Pulmonary artery endothelial cell (primary cell): ENCODE measurements around the gene TULP1. TPM values are rescaled to one million over a fixed set of nuclear protein-coding genes. Genes with fewer than 3 reads are reported as not detected.
A peak's percentile ranks its signal among the peaks of the same experiment; 100 is the strongest.

Experiments
- DNase-seq: peaks from one replicate; pipeline ENCODE4 v3.0.0-alpha.2; 2011; ENCODE audit warnings: low read depth, low spot score
- total RNA-seq: library from RNA; depleted of rRNA; stranded (reverse); fragments of >200 nt; gene quantifications from 2 replicates; pipeline ENCODE4 v1.2.3, GENCODE V29; 2014

The TULP1 gene
- total RNA-seq, 1 donor from 2014 or later, result not detected

DNA sequence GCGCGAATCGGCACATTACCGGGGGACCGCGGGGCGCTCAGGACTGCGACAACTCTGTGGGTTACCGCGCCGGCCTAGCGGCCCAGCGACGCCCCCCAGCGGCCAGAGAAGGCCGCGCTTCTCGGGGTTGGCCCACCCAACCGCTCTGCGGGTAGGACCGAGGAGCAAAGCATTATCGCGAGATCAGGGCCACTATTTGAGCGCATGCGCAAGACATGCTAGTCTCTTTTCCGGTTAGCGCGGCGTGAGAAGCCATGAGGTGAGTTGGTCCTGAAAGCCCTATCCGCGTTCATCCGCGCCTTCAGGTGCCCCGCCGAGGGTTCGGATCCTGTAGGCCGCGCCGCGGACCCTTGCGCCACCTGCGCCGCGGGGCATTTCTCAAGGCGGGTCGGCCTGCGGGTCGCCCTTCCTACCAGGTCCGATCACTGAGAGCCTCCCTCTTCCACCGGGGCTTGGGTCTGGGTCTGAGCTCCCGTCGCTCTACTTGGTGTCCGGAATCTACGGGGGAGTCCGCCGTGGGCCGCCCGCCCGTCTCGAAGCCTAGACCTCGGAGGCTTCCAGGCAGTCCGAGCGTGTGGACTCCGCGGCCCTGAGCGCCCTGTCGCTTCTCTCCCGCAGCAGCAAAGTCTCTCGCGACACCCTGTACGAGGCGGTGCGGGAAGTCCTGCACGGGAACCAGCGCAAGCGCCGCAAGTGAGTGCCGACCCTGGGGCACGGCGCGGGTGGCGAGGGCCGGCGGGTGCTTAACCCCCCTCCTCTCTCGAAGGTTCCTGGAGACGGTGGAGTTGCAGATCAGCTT, 44.3 kb downstream of the TULP1 start, which contains the start of gene RPL10A:
TSS of gene RPL10A (plus strand) at position 221 of the 799 bp plus-strand sequence. CDS start at position 255, 34 bp downstream.
- DNase-seq, result peak; percentile 82

DNA sequence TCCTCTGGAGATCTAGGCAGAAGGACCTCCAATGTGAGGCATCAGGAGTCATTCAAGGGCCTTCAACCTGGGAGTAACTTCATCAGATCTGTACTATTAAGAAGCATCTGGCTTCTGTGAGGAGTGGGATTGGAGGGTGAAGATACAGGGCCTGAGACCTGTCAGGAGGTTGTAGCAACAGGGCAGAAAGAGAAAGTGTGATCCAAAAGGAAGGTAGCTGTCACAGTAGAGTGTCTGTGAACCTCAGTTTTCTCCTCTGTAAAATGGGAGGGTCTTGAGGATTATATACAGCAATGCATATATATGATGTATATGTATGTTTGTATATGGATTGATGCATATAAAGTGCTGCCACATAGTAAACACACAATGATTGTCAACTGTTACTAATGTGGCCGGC, 47.0 kb downstream of the TULP1 start:
- no peak for DNase-seq

GRCh38 chr6:35463292-35463691, 49.4 kb downstream of the TULP1 start:
- no peak for DNase-seq

GRCh38 chr6:35461270-35461669, 51.4 kb downstream of the TULP1 start:
- no peak for DNase-seq

DNA sequence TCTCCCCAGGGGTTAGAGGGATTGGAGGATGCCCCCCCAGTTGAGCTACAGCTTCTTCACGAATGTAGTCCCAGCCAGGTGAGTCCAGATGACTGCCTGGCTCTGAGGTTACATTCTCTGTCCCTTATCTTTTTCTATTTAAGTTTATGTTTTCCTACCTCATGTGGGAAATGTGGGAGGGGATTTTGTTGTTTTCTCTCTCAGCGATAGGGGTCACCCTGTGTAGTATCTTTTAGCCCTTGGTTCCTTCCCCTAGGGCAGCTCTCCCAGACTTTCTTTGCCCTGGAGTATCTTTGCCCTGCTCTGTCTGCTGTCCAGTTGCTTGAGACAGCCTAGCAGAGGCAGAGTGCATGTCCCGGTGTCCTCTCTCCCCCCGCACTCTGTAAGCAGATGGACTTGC, 54.8 kb downstream of the TULP1 start:
- no peak for DNase-seq

- DNase-seq, result no peak
Measured at GRCh38 chr6:35454391-35455110, 58.1 kb downstream of the TULP1 start.

DNA sequence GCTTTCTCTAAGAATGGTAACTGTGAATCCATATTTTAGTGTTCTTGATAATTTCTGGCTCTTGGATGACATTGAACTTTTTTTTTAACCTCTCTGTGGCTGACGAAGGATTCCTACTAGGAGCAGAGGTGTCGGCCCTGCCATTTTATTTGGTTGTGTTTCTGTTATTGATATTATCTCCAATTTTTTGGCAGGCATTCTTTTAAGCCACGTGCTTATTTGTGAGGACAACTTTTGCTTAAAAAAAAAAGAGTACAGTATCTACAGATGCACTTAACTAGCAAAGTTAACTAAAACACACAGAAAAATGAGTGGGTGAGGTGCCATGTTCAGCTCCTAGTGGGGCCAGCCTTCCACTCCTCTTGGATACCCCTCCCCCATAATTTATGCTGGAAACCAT, 59.5 kb downstream of the TULP1 start:
- DNase-seq, result no peak

- DNase-seq, result peak; percentile 66
Measured at GRCh38 chr6:35452183-35453090, 60.3 kb downstream of the TULP1 start, which contains the start of gene FANCE. Gene FANCE (plus strand): TSS chr6:35452338. CDS start chr6:35452546, 208 bp downstream.

GRCh38 chr6:35451354-35452182, 61.1 kb downstream of the TULP1 start:
- DNase-seq, result no peak

DNA sequence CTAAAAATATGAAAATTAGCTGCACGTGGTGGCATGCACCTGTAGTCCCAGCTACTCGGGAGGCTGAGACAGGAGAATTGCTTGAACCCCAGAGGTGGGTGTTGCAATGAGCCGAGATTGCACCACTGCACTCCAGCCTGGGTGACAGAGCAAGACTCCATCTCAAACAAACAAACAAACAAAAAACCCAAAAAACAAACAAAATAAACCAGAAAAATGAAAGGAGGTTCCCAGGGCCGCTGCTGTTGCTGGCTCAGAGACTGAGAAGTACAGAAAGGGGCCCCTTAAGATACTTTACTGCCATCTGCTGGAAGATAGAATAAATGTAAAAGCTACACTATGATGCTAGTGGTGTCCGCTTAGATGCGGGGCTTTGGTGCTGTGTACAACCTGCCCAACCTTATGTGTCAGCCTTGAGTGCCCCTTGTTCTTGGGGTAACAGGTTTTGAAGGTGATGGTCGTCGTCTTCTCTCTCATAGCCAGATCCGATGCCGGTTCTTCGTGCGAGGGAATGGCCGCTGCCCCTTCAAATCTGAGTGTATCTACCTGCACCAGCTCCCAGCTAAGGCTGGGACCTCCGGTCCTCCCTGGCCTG, 63.3 kb downstream of the TULP1 start:
- no peak for DNase-seq

DNA sequence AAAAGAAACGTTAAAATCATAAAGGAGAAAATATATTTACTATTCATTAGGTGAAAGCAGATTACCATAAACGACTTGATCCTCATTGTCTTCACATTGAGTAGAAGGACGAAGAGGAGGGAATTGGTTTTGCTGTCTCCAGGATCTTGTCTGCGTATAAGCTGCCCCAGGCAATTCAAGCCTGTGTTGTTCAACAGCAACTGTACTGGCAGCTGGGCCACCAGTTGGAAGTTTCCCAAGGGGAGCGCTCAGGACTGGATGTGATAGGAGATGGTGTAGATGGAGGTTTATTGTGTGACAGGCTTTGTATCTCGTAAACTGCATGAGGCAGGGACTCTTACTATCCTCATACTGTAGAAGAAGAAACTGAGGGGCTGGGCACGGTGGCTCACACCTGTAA, 64.5 kb downstream of the TULP1 start:
- DNase-seq, result no peak

Other genes with a start within 250 kb of the TULP1 start
- gene DEF6, start 215.1 kb downstream of the TULP1 start, total RNA-seq, result 0.25 and 0.26 TPM in 2 replicates
- 4.9 and 7.4 TPM in 2 replicates for gene PPARD, start 170.3 kb downstream of the TULP1 start, total RNA-seq
- 8.9 and 13.9 TPM in 2 replicates for gene FANCE, start 60.6 kb downstream of the TULP1 start, total RNA-seq
- gene RPL10A, start 44.5 kb downstream of the TULP1 start, total RNA-seq, result 1,551 and 2,048 TPM in 2 replicates
- gene TEAD3, start 15.8 kb downstream of the TULP1 start, total RNA-seq, result 0.21 and 0.33 TPM in 2 replicates
- gene FKBP5, start 176.0 kb upstream of the TULP1 start, total RNA-seq, result 67.2 and 89.1 TPM in 2 replicates
- 0.11 and 0.40 TPM in 2 replicates for gene ARMC12, start 224.1 kb upstream of the TULP1 start, total RNA-seq